T-helper 1 cell treated with Interleukin-12 subunit alpha and Interleukin-12 subunit beta and Interleukin-4 antibody, amounts not matched to agents 30 μg/mL and 1 μg/mL, for 36 hours (primary cell): ENCODE data around the gene NRP1.

Experiments used
- H3K27ac Mint-ChIP-seq: one replicate; pipeline ENCODE4 v1.8.0; 2021; ENCODE audit warnings: mild to moderate bottlenecking, mixed read lengths
- H3K27me3 Mint-ChIP-seq: one replicate; pipeline ENCODE4 v1.8.0; 2021; ENCODE audit warnings: low read depth, mixed read lengths
- H3K36me3 Mint-ChIP-seq: one replicate; pipeline ENCODE4 v1.8.0; 2021; ENCODE audit warnings: low read depth, mixed read lengths
- H3K4me1 Mint-ChIP-seq: one replicate; pipeline ENCODE4 v1.8.0; 2021; ENCODE audit warnings: low read depth, mixed read lengths
- H3K4me3 Mint-ChIP-seq: one replicate; pipeline ENCODE4 v1.8.0; 2021; ENCODE audit warnings: mild to moderate bottlenecking, moderate library complexity, mixed read lengths
- H3K9me3 Mint-ChIP-seq: one replicate; pipeline ENCODE4 v1.8.0; 2021; ENCODE audit warnings: mixed read lengths

NRP1 gene

DNA sequence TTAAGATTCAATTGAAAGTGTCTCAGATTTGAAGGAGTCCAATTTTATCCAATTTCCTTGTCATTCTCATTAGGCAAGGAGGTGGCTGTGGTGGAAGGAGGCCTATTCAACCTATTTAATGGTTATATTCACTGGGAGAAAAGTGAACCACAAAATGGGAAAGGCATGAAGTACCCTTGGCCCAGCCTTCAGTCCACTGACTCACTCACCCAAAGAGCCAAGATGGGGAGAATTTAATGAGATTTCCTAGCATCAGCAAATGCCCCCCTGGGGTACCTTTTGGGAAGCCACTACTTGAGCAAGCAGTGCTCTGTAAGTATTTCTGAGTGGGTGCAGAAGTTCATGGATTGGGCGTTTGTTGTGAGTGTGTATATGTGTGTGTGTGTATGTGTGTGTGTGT, 144.1 kb downstream of the NRP1 start:
- Mint-ChIP-seq H3K27ac (no peak overlapping the region), H3K9me3 (no peaks in the 10 kb centered on the region), H3K4me1 (peaks cover 2% of the 10 kb centered on the region), H3K27me3 (peaks cover 21% of the 10 kb centered on the region), H3K4me3 (no peak overlapping the region), H3K36me3 (no peaks in the 10 kb centered on the region)

DNA sequence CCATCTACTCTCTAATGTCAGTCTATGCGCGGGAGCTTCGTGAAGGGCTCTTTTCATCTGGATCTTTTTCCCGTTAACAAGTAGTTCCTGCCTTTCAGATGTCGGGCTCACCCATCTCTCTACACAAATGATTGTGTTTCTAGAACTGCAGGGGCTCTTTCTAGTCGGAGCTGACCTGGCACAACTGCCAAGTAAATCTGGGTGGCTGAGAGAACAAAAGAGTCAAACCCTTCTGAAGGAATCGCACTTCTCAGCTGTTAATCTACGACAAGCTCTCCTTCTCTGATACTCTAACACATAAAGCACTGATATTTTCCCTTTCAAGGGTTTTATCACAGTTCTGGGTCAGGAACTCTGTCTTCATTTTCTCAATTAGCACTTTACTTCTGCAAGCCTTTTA, 144.7 kb downstream of the NRP1 start:
- Mint-ChIP-seq H3K36me3 (no peaks in the 10 kb centered on the region), H3K27me3 (peaks cover 21% of the 10 kb centered on the region), H3K4me1 (peaks cover 2% of the 10 kb centered on the region), H3K9me3 (no peaks in the 10 kb centered on the region), H3K27ac (no peak overlapping the region), H3K4me3 (no peak overlapping the region)

DNA sequence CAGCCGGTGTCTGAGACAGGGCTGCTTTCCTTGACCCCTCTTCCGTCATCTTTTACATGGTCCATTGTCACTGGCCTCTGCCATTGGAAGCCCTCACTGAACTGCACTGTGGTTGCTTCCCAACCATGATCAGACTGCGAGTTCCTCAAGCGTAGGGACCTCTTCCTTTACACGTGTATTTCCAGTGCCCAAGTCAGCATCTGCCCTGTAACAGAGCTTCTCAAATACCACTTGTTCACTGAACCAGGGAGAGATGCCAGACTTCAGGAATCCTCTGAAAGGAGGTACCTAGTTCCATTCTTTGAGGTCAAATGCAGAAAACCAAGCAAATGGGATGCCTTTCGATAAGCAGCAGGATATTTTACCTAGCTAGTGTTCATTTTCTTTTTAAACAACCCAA, 145.1 kb downstream of the NRP1 start:
- Mint-ChIP-seq H3K27me3 (peaks cover 18% of the 10 kb centered on the region), H3K27ac (no peak overlapping the region), H3K36me3 (no peaks in the 10 kb centered on the region), H3K4me3 (no peak overlapping the region), H3K9me3 (no peaks in the 10 kb centered on the region), H3K4me1 (peaks cover 2% of the 10 kb centered on the region)

DNA sequence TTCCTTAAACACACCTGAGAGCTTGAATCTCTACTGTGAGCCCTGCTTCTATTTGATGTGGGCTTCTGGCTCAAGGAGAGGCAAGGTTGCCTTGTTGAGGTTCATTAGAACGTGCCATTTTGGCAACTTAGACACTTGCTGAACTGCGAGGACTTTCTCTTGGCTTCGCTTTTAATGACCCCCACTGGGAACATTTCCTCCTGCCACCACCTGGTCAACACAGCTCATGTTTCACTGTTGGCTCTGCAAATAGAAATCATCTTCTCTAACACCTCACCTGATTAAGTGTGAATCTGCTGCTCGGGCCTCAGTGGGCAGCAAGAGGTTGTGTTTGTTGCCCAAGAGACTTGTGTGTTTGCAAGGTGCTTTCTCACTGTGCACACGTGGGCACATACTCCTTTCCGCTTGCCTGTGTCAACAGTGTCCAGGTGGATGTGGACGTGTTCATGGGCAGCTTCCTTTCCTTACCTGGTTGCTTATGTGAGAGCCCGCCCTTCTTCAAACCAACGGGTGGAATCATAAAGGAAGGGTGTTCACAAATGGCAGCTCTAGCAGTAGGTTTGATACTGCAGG, 147.0 kb downstream of the NRP1 start:
- no peaks in the 10 kb centered on the region for H3K36me3 Mint-ChIP-seq
- no peak overlapping the region for H3K27ac Mint-ChIP-seq
- no peaks in the 10 kb centered on the region for H3K4me1 Mint-ChIP-seq
- no peaks in the 10 kb centered on the region for H3K9me3 Mint-ChIP-seq
- no peak overlapping the region for H3K4me3 Mint-ChIP-seq
- peaks cover 18% of the 10 kb centered on the region for H3K27me3 Mint-ChIP-seq

DNA sequence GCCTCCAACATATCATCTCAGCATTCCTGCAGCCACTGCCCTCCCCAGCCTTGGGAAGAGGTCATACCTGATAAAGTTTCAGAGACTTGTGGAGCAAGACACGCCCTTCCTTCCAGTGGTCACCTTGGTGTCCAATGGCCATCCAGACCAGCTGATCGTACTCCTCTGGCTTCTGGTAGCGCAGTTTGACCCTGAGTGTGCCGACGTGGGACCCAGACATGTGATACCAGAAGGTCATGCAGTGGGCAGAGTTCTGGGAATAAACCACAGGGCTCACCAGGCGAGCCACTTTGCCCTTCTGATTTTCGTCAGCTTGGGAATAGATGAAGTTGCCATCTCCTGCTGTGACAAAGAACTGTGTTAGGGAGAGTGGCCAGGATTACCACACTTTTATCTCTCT, 148.3 kb downstream of the NRP1 start:
- H3K36me3 Mint-ChIP-seq = no peaks in the 10 kb centered on the region
- H3K27ac Mint-ChIP-seq = no peak overlapping the region
- no peaks in the 10 kb centered on the region for H3K4me1 Mint-ChIP-seq
- no peak overlapping the region for H3K4me3 Mint-ChIP-seq
- H3K27me3 Mint-ChIP-seq = peaks cover 13% of the 10 kb centered on the region
- H3K9me3 Mint-ChIP-seq = no peaks in the 10 kb centered on the region

DNA sequence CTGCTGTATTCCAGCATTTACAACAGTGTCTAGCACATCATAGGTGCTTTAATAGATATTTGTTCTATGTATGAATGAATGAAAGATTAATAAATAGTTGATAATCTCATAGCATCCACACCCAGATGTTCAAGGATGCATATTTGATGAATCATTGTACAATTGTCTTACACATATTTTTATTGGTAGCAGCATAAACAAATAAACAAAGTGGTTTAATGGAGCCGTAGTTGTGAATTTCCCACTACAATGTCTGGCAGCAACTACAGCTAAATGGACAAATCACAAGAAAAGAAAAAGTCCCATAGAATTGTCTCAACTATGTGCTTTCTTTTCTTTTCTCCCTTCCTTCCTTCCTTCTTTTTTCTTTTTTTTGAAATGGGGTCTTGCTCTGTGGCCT, 150.8 kb downstream of the NRP1 start:
- Mint-ChIP-seq H3K27me3 (peaks cover 6% of the 10 kb centered on the region), H3K4me1 (no peaks in the 10 kb centered on the region), H3K27ac (no peak overlapping the region), H3K4me3 (no peak overlapping the region), H3K36me3 (no peaks in the 10 kb centered on the region), H3K9me3 (no peaks in the 10 kb centered on the region)

DNA sequence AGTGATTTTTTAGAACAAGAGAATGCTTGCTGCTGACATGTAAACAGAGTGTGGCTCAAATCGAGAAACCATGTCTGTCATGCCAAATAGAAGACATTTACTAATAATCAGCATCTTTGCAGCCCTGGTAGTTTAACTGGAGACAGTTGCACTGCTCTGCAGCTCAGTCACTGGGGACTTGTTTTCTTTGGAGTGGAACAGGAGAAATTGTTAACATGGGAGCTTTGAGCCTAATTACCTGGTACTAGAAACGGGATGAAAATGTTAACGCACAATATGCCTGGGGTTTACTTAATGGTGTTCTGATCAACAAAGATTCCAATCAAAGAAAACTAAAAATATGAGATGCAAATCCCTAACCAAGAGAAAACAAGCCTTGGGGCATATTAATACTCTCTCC, 153.5 kb downstream of the NRP1 start:
- no peaks in the 10 kb centered on the region for H3K4me1 Mint-ChIP-seq
- H3K9me3 Mint-ChIP-seq = no peaks in the 10 kb centered on the region
- H3K36me3 Mint-ChIP-seq = no peaks in the 10 kb centered on the region
- no peak overlapping the region for H3K27ac Mint-ChIP-seq
- peaks cover 22% of the 10 kb centered on the region for H3K27me3 Mint-ChIP-seq
- no peak overlapping the region for H3K4me3 Mint-ChIP-seq

DNA sequence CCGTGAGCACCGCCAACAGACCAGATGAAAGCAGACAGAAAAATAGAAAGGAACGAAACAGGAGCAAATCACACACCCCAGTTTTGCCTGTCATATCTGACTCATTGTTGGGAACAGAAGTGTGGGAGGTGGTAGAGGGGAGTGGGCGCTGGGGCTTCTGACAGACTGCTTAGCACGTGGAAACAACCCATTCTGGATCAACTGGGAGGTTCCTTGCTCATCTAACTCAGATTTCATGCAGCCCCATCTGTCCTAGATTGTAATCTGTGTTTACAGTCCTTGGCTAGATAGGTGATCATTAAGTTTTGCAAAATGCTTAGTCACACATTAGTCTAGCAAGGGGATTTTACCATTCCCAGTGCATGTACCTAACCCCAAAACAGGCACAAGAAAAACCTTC, 154.1 kb downstream of the NRP1 start:
- Mint-ChIP-seq H3K36me3 (no peaks in the 10 kb centered on the region), H3K27ac (no peak overlapping the region), H3K4me3 (no peak overlapping the region), H3K9me3 (no peaks in the 10 kb centered on the region), H3K4me1 (no peaks in the 10 kb centered on the region), H3K27me3 (peaks cover 23% of the 10 kb centered on the region)

DNA sequence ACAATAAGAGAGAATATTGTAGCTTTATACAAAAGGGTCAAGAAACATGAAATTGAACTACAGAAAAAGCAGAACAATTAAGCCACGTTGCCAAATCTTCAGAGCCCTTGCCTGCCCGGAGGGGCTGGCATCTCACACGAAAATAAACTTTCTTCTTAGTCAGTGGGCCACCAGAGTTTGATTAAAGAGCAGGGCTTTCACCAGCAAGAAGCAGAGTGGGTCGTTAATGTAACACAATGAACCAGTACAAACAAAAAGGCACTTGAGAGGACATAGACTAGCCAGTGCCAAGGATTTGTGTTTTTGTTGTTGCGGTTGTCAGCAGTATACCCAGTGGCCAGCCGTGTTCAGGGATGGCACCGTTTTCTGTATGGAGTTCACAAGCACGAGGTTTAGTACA, 155.4 kb downstream of the NRP1 start:
- Mint-ChIP-seq H3K4me1 (no peaks in the 10 kb centered on the region), H3K27me3 (peaks cover 23% of the 10 kb centered on the region), H3K4me3 (no peak overlapping the region), H3K27ac (no peak overlapping the region), H3K9me3 (no peaks in the 10 kb centered on the region), H3K36me3 (no peaks in the 10 kb centered on the region)

DNA sequence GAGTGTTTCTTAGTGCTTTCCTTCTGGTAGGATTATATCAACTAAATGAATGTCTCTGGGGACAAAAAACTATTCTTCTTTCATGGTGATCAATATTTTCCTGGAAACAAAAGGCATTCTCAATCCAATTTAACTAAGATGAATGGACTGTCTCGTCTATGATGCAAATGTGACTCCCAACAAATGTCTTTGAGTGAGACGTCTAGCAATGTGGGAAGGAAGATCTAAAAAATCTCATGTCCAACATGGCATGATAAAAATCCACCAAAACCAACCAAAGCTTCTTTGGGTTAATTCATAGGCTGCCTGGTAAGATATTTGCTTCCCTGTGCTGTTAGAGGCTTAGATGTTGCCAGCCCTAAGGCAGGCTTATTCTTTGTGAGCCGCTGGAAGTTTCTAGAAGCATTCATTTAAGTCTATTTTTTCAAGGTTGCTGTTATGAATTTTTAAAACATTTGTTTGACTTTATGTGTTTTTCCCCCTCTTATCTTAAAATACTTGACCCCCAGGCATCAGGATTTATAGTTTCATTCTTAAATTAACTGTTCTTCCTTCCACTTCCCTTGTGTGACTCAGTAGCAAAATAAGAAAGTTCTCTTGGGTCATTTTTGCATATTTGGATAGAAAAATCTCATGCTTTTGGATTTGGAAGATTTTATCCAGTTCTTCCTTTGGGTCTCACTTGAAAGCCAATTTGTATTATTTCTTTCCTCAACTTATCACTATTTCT, 156.3 kb downstream of the NRP1 start:
- no peaks in the 10 kb centered on the region for H3K9me3 Mint-ChIP-seq
- peaks cover 23% of the 10 kb centered on the region for H3K27me3 Mint-ChIP-seq
- no peaks in the 10 kb centered on the region for H3K4me1 Mint-ChIP-seq
- no peak overlapping the region for H3K27ac Mint-ChIP-seq
- H3K4me3 Mint-ChIP-seq = no peak overlapping the region
- H3K36me3 Mint-ChIP-seq = no peaks in the 10 kb centered on the region

DNA sequence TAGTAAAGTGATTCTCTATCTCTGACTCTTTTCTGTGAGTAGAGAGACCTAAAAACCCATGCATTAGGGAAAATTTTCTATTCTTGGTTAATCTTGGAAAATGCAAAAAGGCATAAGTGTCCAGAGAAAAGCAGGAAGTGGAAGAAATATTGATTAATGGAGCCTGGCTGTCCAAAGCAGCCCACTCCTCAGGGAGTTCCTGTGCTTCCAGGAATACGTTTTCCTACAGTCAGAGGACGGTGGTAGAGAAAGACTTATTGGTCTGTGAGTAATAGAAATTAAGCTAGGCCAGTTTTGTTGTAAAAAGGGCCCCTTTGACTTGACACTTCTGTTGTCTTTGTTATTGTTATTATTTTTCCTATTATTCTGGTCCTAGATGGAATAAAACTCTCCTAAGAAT, 157.8 kb downstream of the NRP1 start:
- H3K27ac Mint-ChIP-seq = no peak overlapping the region
- peaks cover 24% of the 10 kb centered on the region for H3K27me3 Mint-ChIP-seq
- no peaks in the 10 kb centered on the region for H3K4me1 Mint-ChIP-seq
- no peaks in the 10 kb centered on the region for H3K36me3 Mint-ChIP-seq
- no peak overlapping the region for H3K4me3 Mint-ChIP-seq
- H3K9me3 Mint-ChIP-seq = no peaks in the 10 kb centered on the region

DNA sequence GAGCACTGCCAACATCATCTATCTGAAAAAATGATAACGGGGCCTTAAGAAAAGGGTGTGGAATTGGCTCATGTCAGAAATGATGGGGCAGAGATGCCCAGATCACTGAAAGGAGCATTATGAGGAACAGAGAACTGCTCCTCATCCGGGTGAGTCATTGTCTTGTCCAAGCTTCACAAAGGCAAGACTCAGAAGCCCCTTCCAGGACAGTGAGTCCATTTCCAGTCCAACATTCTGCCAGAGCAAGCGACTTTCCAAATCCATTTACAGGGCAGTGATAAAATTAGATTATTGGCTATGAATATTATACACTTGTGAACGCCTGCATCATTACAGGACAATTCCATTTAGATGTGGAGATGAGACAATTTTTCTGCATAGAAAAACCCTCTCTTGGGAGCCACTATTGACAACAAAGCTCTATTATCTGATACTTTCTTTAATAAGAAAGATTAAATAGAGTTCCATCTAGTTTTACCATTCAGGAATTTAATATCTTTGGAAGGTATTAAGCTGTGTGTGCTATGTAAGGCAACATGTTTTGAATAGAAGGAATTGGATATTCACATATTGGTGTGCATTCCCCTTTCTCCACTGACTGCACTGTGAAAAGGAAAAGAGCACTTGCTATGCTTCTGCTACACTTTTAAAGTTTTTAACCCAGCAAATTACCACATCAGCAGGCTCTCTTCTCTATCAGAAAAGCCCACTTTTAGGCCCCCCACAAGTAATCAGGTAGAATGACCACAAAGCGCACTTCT, 159.6 kb downstream of the NRP1 start:
- Mint-ChIP-seq H3K4me3 (no peak overlapping the region), H3K36me3 (no peaks in the 10 kb centered on the region), H3K27me3 (peaks cover 24% of the 10 kb centered on the region), H3K27ac (no peak overlapping the region), H3K4me1 (no peaks in the 10 kb centered on the region), H3K9me3 (no peaks in the 10 kb centered on the region)

DNA sequence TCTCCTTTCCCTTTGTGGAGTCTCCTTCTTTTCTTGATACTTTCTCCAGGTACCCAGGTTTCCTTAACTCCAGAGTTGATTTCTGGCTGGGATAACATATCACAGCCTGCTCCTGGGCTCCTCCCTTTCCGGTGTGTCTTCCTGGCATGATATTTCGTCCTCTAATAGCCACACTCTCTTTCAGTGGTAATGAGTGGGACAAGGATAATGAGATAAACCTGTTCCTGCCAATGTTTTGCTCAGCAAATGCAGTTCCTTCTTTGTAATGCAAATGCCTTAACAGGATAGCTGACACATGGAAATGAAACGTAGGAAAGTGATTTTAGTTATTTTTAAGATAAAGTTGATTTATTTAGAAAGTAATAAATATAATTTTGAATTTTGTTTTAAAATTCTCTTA, 168.6 kb downstream of the NRP1 start:
- Mint-ChIP-seq H3K36me3 (no peaks in the 10 kb centered on the region), H3K4me3 (no peak overlapping the region), H3K27ac (no peak overlapping the region), H3K27me3 (peaks cover 7% of the 10 kb centered on the region), H3K9me3 (no peaks in the 10 kb centered on the region), H3K4me1 (peaks cover 2% of the 10 kb centered on the region)

DNA sequence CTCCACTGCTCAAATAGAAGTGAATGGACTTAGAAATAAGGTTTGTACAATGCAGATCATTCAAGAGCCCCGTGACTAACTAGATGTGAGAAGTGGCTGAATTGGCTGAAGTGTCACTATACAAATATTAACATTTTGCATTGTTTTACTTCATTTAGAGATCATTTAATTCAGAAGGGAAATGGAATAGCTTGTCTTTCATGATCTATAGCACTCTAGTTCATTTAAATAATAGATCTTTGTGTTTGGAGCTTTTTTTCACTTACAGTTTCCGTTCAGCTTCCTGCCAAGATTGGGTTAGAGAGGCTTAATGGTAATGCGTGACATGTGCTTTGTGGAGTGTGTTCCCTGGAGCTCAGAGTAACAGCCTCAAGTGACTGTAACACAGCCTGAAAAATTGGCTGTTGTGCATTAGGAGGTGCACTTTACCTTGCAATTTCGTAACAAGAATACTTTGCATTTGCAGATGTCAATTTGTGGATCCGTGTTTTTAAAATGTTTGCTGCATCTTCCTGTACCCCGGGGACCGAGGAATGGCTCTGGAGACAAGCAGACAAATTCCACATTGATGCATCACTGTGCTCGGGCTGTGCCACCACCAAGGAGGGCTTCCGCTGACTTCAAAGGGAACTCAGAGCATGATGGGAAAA, 170.3 kb downstream of the NRP1 start:
- Mint-ChIP-seq H3K9me3 (no peaks in the 10 kb centered on the region), H3K27me3 (peaks cover 7% of the 10 kb centered on the region), H3K27ac (no peak overlapping the region), H3K4me3 (no peak overlapping the region), H3K4me1 (peaks cover 2% of the 10 kb centered on the region), H3K36me3 (no peaks in the 10 kb centered on the region)

DNA sequence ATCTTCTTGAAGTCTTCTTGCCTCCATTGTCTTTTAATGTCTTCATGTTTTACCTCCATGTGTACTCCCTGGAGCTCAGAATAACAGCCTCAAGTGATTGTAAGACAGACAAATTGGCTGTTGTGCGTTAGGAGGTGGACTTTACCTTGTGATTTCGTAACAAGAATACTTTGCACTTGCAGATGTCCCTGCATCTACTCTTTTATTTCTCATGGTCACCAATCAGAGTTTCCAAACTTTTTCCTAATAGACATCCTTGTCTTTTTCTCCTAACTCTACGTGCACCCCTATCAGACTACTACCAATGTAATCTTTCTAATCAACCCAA, 172.3 kb downstream of the NRP1 start:
- Mint-ChIP-seq H3K36me3 (no peaks in the 10 kb centered on the region), H3K4me1 (peaks cover 2% of the 10 kb centered on the region), H3K27me3 (peaks cover 7% of the 10 kb centered on the region), H3K27ac (no peak overlapping the region), H3K4me3 (no peak overlapping the region), H3K9me3 (no peaks in the 10 kb centered on the region)
